CD4-positive, alpha-beta T cell (primary cell): Measurements from ENCODE around the gene ZCCHC7. TPM values are rescaled to one million over a fixed set of nuclear protein-coding genes. Genes with fewer than 3 reads are reported as not detected.

Experiments used
- ATAC-seq: fragments of 200-7000 bp; cut with Tn5 transposase; one replicate; pipeline ENCODE4 v1.10.0; 2022; ENCODE audit warnings: mild to moderate bottlenecking; ENCODE audit not compliant: poor library complexity
- CTCF ChIA-PET: fragments of 350-600 bp; sonication (Branson Sonifier 250); formaldehyde crosslinking; loops from one replicate; lab custom pipeline; 2021; ENCODE audit warnings: antibody characterized with exemption, inconsistent platforms; lab: Charles Lee
- POLR2A ChIA-PET: fragments of 350-600 bp; sonication (Branson Sonifier 250); formaldehyde crosslinking; loops from one replicate; lab custom pipeline; 2021; ENCODE audit warnings: antibody characterized with exemption, inconsistent platforms; lab: Charles Lee
- DNase-seq, 14 experiments: peaks; one replicate each; pipeline ENCODE4 v3.0.0-alpha.2; 2013 to 2020; ENCODE audit warnings: mixed read lengths in 2 of 14
- H3K27ac ChIP-seq, 2 donors: one replicate each; pipeline versions ENCODE4 v1.5.1 to v1.7.0; 2013; ENCODE audit warnings: low read length in 2 of 2, low read depth in 1 of 2, mild to moderate bottlenecking in 1 of 2
- H3K27me3 ChIP-seq, 2 experiments: 1 replicate in 1 of 2; 2 replicates in 1 of 2; pipeline versions ENCODE4 v1.6.1 to v1.7.0; 2013; ENCODE audit warnings: low read length in 2 of 2, control low read depth in 1 of 2, mild to moderate bottlenecking in 1 of 2, moderate library complexity in 1 of 2; ENCODE audit not compliant: insufficient read depth in 2 of 2, control insufficient read depth in 1 of 2
- H3K36me3 ChIP-seq: one replicate; pipeline ENCODE4 v1.6.1; 2013; ENCODE audit warnings: low read length, control low read depth; ENCODE audit not compliant: insufficient read depth
- H3K4me1 ChIP-seq: one replicate; pipeline ENCODE4 v1.6.1; 2013; ENCODE audit warnings: low read length, control low read depth; ENCODE audit not compliant: insufficient read depth
- H3K4me3 ChIP-seq: one replicate; pipeline ENCODE4 v1.5.1; 2013; ENCODE audit warnings: mild to moderate bottlenecking, low read length, moderate library complexity
- H3K9me3 ChIP-seq, 2 experiments: 1 replicate in 1 of 2; 2 replicates in 1 of 2; pipeline versions ENCODE4 v1.6.1 to v1.7.0; 2013; ENCODE audit warnings: low read length in 2 of 2, mild to moderate bottlenecking in 2 of 2, control low read depth in 1 of 2, moderate library complexity in 1 of 2; ENCODE audit not compliant: control insufficient read depth in 1 of 2, insufficient read depth in 1 of 2
- H3K27ac Mint-ChIP-seq: one replicate; pipeline ENCODE4 v1.8.0; 2020; ENCODE audit warnings: mixed read lengths
- H3K27me3 Mint-ChIP-seq: one replicate; pipeline ENCODE4 v1.8.0; 2021; ENCODE audit warnings: mixed read lengths
- H3K36me3 Mint-ChIP-seq: one replicate; pipeline ENCODE4 v1.8.0; 2021; ENCODE audit warnings: low read depth, mixed read lengths
- H3K4me1 Mint-ChIP-seq: one replicate; pipeline ENCODE4 v1.8.0; 2021; ENCODE audit warnings: low read depth, mixed read lengths
- H3K4me3 Mint-ChIP-seq: one replicate; pipeline ENCODE4 v1.8.0; 2020; ENCODE audit warnings: mild to moderate bottlenecking, mixed read lengths
- H3K9me3 Mint-ChIP-seq: one replicate; pipeline ENCODE4 v1.8.0; 2020; ENCODE audit warnings: mixed read lengths
- intact Hi-C, 2 experiments: fragments of 100-400 bp; cut with DNase I in 1 of 2; cut with micrococcal nuclease in 1 of 2; formaldehyde crosslinking; loops; one replicate each; pipeline versions ENCODE4 v1.15.1 to v1.9.0; 2023 to 2025; cut with DNase I, micrococcal nuclease
- total RNA-seq, 174 experiments: library from RNA in 2 of 174; stranded (reverse) in 2 of 174; gene quantifications; one replicate each; pipeline ENCODE4 v1.2.3 and lab custom pipeline; 2021 to 2026
- TF ChIP-seq, protein P1 (sequence below): fragments of 200-600 bp; IDR thresholded peaks from one replicate; pipeline ENCODE4 v1.8.0; 2022; ENCODE audit warnings: antibody characterized with exemption, mild to moderate bottlenecking

ZCCHC7 gene
- total RNA-seq, 2 experiments from 2014 or later = 40.7 to 41.0 TPM

DNA sequence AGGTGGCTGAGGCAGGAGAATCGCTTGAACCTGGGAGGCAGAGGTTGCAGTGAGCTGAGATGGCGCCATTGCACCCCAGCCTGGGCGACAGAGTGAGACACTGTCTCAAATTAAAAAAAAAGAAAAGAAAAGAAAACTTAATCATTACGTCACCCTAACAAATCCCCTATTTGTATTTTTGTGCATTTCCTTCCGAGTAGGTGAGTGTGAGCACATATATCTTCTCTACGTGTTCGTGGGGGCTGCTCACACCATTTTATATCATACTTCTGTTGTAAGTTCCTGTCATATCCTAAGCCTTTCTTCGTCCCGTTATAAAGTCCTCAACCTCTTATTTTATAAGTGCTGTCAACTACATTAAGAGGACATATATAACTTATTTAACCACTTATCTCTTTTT lies 260.2 kb downstream of the ZCCHC7 start:
- no peaks in the 10 kb centered on the region for H3K36me3 ChIP-seq
- H3K4me1 Mint-ChIP-seq = no peaks in the 10 kb centered on the region
- H3K36me3 Mint-ChIP-seq = no peaks in the 10 kb centered on the region
- intact Hi-C loops = no loop called here
- peaks cover 13% of the 10 kb centered on the region for H3K27me3 Mint-ChIP-seq
- DNase-seq = no peak
- TF ChIP-seq, protein P1, sequence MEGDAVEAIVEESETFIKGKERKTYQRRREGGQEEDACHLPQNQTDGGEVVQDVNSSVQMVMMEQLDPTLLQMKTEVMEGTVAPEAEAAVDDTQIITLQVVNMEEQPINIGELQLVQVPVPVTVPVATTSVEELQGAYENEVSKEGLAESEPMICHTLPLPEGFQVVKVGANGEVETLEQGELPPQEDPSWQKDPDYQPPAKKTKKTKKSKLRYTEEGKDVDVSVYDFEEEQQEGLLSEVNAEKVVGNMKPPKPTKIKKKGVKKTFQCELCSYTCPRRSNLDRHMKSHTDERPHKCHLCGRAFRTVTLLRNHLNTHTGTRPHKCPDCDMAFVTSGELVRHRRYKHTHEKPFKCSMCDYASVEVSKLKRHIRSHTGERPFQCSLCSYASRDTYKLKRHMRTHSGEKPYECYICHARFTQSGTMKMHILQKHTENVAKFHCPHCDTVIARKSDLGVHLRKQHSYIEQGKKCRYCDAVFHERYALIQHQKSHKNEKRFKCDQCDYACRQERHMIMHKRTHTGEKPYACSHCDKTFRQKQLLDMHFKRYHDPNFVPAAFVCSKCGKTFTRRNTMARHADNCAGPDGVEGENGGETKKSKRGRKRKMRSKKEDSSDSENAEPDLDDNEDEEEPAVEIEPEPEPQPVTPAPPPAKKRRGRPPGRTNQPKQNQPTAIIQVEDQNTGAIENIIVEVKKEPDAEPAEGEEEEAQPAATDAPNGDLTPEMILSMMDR = no peak
- H3K4me3 Mint-ChIP-seq = no peak overlapping the region
- H3K9me3 ChIP-seq = no peaks in the 10 kb centered on the region
- ChIA-PET POLR2A (no interaction called here), CTCF (no interaction called here)
- peaks cover 0 to 7% of the 10 kb centered on the region in 2 experiments for H3K27me3 ChIP-seq
- ATAC-seq = no peak
- H3K27ac Mint-ChIP-seq = no peak overlapping the region
- no peak overlapping the region for H3K4me3 ChIP-seq
- H3K27ac ChIP-seq = no peak overlapping the region
- H3K4me1 ChIP-seq = no peaks in the 10 kb centered on the region
- H3K9me3 Mint-ChIP-seq = no peaks in the 10 kb centered on the region

DNA sequence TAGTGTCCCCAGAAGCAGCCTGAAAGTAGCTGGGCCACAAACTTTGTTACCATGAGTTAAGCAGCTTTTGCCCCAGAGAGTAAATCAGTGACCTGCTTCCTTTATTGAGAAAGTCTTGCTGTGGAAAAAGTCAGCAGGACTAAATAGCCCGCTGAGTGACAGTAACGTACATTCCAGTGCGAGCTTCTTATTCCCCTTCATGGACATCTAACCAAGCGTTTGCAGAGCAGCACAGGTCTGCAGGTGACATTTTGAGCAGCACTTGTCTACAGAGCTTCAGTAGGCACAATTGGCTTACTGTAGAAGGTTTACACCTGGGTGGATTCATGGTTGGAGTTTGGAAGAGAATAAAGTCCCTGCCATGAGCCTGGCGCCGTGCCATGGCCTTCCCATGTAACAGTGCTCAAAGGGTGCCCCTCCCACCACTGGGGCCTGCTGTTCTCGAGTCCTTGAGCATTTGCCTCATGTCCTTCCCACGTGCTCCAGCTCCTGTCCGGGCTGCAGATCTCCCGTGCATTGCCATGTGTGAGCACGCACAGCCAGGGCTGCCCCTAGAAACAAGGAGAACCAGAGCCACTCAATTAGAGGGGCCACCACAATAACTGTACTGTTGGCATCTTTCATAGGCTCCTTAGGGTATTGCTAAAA lies 260.8 kb downstream of the ZCCHC7 start:
- H3K4me3 ChIP-seq = no peak overlapping the region
- intact Hi-C loops = no loop called here
- H3K27me3 Mint-ChIP-seq = peaks cover 9% of the 10 kb centered on the region
- H3K4me1 Mint-ChIP-seq = no peaks in the 10 kb centered on the region
- no peak for DNase-seq
- POLR2A ChIA-PET = no interaction called here
- no peaks in the 10 kb centered on the region for H3K36me3 Mint-ChIP-seq
- no peak overlapping the region for H3K27ac Mint-ChIP-seq
- H3K4me3 Mint-ChIP-seq = no peak overlapping the region
- TF ChIP-seq, protein P1 = no peak
- H3K4me1 ChIP-seq = no peaks in the 10 kb centered on the region
- H3K9me3 ChIP-seq = no peaks in the 10 kb centered on the region
- no peak overlapping the region for H3K27ac ChIP-seq
- no peaks in the 10 kb centered on the region for H3K9me3 Mint-ChIP-seq
- peaks cover 0 to 7% of the 10 kb centered on the region in 2 experiments for H3K27me3 ChIP-seq
- no peak for ATAC-seq
- CTCF ChIA-PET = no interaction called here
- no peaks in the 10 kb centered on the region for H3K36me3 ChIP-seq

DNA sequence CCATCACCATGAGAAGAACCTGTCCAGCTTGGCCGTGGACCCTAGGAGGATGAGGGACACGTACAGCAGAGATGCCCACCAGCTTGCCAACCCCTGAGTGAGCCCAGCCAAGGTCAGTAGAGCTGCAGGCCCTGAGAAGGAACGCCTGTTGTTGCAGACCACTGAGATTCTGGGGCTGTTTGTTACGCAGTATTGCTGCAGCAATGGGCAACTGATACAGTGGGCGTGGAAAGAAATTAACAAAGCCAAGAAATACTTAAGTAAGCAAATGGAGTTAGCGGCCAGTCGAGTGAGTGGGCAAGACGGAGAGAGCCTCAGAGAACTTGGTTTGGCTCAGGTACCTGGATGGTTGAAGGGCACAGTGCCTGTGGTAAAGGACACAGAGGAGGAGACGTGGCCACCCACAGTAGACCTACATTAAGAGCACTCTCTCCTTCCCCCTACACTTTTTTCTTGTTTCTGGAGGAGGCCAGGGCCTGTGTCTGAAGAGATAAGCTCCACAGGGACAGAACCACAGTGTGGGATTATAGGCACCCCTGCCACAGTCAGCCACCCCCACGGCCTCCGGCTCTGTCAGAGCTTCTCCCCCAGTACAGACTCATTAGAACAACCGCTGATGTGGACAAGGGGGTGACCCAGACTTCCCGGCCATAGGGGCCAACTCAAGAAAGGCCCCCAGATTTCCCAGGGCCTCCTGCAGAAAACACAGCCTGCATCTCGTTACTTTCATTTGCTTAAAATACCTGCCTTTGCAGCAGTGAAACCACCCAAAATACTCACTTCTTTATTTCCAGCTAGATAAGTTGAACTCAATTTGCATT lies 262.0 kb downstream of the ZCCHC7 start:
- Histone ChIP-seq H3K36me3 (no peaks in the 10 kb centered on the region), H3K4me3 (no peak overlapping the region), H3K4me1 (no peaks in the 10 kb centered on the region), H3K27me3 (peaks cover 0 to 7% of the 10 kb centered on the region in 2 experiments), H3K9me3 (no peaks in the 10 kb centered on the region), H3K27ac (no peak overlapping the region)
- H3K4me3 Mint-ChIP-seq = no peak overlapping the region
- no peaks in the 10 kb centered on the region for H3K4me1 Mint-ChIP-seq
- ChIA-PET POLR2A (no interaction called here), CTCF (no interaction called here)
- DNase-seq = peak in 1 of 14 experiments; percentile 11
- no peak for ATAC-seq
- intact Hi-C loops = no loop called here
- no peaks in the 10 kb centered on the region for H3K36me3 Mint-ChIP-seq
- no peaks in the 10 kb centered on the region for H3K9me3 Mint-ChIP-seq
- no peaks in the 10 kb centered on the region for H3K27me3 Mint-ChIP-seq
- H3K27ac Mint-ChIP-seq = no peak overlapping the region
- TF ChIP-seq, protein P1 = no peak
